Measurements from ENCODE around the gene IL10.

GRCh38 chr1:206796116-206796515, 23.8 kb upstream of the IL10 start:
- TF ChIP-seq CTCF (IDR thresholded peaks at IDR 0.05) (no peak), POLR2A (IDR thresholded peaks at IDR 0.05) (no peak), POLR2AphosphoS5 (IDR thresholded peaks at IDR 0.05) (no peak), EP300 (IDR thresholded peaks at IDR 0.05) (no peak)

Data from sigmoid colon (tissue), 4 donors.